GM23338 (cell line): Measurements from ENCODE around the gene GJC1. TPM values are rescaled to one million over a fixed set of nuclear protein-coding genes. Genes with fewer than 3 reads are reported as not detected.
A peak's percentile ranks its signal among the peaks of the same experiment; 100 is the strongest.

Source experiments
- ATAC-seq: fragments of 200-7000 bp; cut with Tn5 transposase; 3 replicates; pipeline ENCODE4 v1.9.1; 2020
- DNase-seq: peaks from one replicate; pipeline ENCODE4 v3.0.0-alpha.2; 2015; ENCODE audit warnings: low spot score
- H2AFZ ChIP-seq: fragments of 200-600 bp; sonication (generic); 2 replicates; pipeline ENCODE4 v1.8.0; 2016; ENCODE audit warnings: antibody characterized with exemption, mild to moderate bottlenecking, moderate library complexity
- H3F3A ChIP-seq: fragments of 200-600 bp; sonication (generic); replicated peaks from 2 replicates; pipeline ENCODE4 v1.8.0; 2017; ENCODE audit warnings: antibody characterized with exemption, mixed run types, low read depth
- H3K27ac ChIP-seq: fragments of 200-600 bp; sonication (generic); 2 replicates; pipeline ENCODE4 v1.6.1; 2016; ENCODE audit warnings: low read depth
- H3K27me3 ChIP-seq: fragments of 200-600 bp; sonication (generic); 2 replicates; pipeline ENCODE4 v1.8.0; 2016; ENCODE audit warnings: mild to moderate bottlenecking, mixed run types, moderate library complexity; ENCODE audit not compliant: insufficient read depth
- H3K36me3 ChIP-seq: fragments of 200-600 bp; sonication (generic); 2 replicates; pipeline ENCODE4 v1.8.0; 2016; ENCODE audit warnings: mild to moderate bottlenecking; ENCODE audit not compliant: insufficient read depth
- H3K4me1 ChIP-seq: fragments of 200-600 bp; sonication (generic); 2 replicates; pipeline ENCODE4 v1.8.0; 2016; ENCODE audit warnings: mild to moderate bottlenecking, moderate library complexity; ENCODE audit not compliant: insufficient read depth
- H3K4me2 ChIP-seq: fragments of 200-600 bp; sonication (generic); 2 replicates; pipeline ENCODE4 v1.7.1; 2017; ENCODE audit warnings: mixed run types
- H3K4me3 ChIP-seq: fragments of 200-600 bp; sonication (generic); 2 replicates; pipeline ENCODE4 v1.6.1; 2016; ENCODE audit warnings: mixed run types
- H3K79me2 ChIP-seq: fragments of 200-600 bp; sonication (generic); replicated peaks from 2 replicates; pipeline ENCODE4 v1.8.0; 2017; ENCODE audit warnings: mild to moderate bottlenecking; ENCODE audit not compliant: insufficient read depth
- H3K9me2 ChIP-seq: fragments of 200-600 bp; sonication (generic); 2 replicates; pipeline ENCODE4 v1.8.0; 2017; ENCODE audit not compliant: insufficient read depth
- H4K20me1 ChIP-seq: fragments of 200-600 bp; sonication (generic); replicated peaks from 2 replicates; pipeline ENCODE4 v1.8.0; 2017; ENCODE audit warnings: mild to moderate bottlenecking; ENCODE audit not compliant: insufficient read depth
- H3K27ac Mint-ChIP-seq: 2 replicates; pipeline ENCODE4 v1.8.0; 2020; ENCODE audit warnings: inconsistent platforms, mild to moderate bottlenecking, moderate library complexity, mixed read lengths
- H3K27me3 Mint-ChIP-seq: 3 replicates; pipeline ENCODE4 v1.8.0; 2022; ENCODE audit warnings: low read depth, mild to moderate bottlenecking, moderate library complexity, mixed read lengths, inconsistent platforms; ENCODE audit not compliant: insufficient read depth, poor library complexity
- H3K36me3 Mint-ChIP-seq: 3 replicates; pipeline ENCODE4 v1.8.0; 2021; ENCODE audit warnings: low read depth, mild to moderate bottlenecking, inconsistent platforms, moderate library complexity, mixed read lengths
- H3K4me1 Mint-ChIP-seq: 3 replicates; pipeline ENCODE4 v1.8.0; 2020; ENCODE audit warnings: mild to moderate bottlenecking, inconsistent platforms, mixed read lengths
- H3K4me3 Mint-ChIP-seq: 3 replicates; pipeline ENCODE4 v1.8.0; 2021; ENCODE audit warnings: moderate library complexity, mild to moderate bottlenecking, inconsistent platforms, mixed read lengths
- H3K9me3 Mint-ChIP-seq: 3 replicates; pipeline ENCODE4 v1.8.0; 2020; ENCODE audit warnings: moderate library complexity, mild to moderate bottlenecking, inconsistent platforms, mixed read lengths
- EZH2 ChIP-seq: fragments of 200-600 bp; sonication (generic); IDR thresholded peaks from one replicate; pipeline ENCODE4 v1.8.0; 2017; ENCODE audit warnings: antibody characterized with exemption, mild to moderate bottlenecking, low read depth; ENCODE audit not compliant: unreplicated experiment
- EZH2phosphoT487 ChIP-seq: fragments of 200-600 bp; sonication (generic); IDR thresholded peaks from one replicate; pipeline ENCODE4 v1.8.1; 2018; ENCODE audit warnings: antibody characterized with exemption; ENCODE audit not compliant: unreplicated experiment
- POLR2AphosphoS5 ChIP-seq: IDR thresholded peaks from 2 replicates; pipeline ENCODE4 v1.6.1; 2016; ENCODE audit warnings: antibody characterized with exemption, low read depth
- ZNF114 ChIP-seq: fragments of 250-450 bp; sonication (Bioruptor Pico); IDR thresholded peaks from 2 replicates; pipeline ENCODE4 v1.5.0; 2020; ENCODE audit warnings: mild to moderate bottlenecking, moderate library complexity
- ZNF331 ChIP-seq: fragments of 250-450 bp; sonication (Bioruptor Pico); IDR thresholded peaks from 2 replicates; pipeline ENCODE4 v1.5.0; 2020; ENCODE audit warnings: low read depth, mild to moderate bottlenecking, moderate library complexity
- polyA plus RNA-seq: library from polyadenylated mRNA; unstranded; fragments of >200 nt; fragmentation: Nextera tagmentation; extraction: Ambion mirVana; gene quantifications from 2 replicates; pipeline ENCODE4 v1.2.1, GENCODE V29; 2016
- total RNA-seq: library from RNA; depleted of rRNA; stranded (reverse); fragments of >200 nt; shearing (Covaris generic); gene quantifications from 2 replicates; pipeline ENCODE4 v1.2.3, GENCODE V29; 2014
- TF ChIP-seq, protein P1 (sequence below): fragments of 250-450 bp; sonication (Bioruptor Pico); IDR thresholded peaks from 2 replicates; pipeline ENCODE4 v1.5.0; 2020; ENCODE audit warnings: mild to moderate bottlenecking, moderate library complexity

Gene GJC1
- total and polyA plus RNA-seq, 2 experiments from 2014 or later, result 34.7 to 99.2 TPM

DNA sequence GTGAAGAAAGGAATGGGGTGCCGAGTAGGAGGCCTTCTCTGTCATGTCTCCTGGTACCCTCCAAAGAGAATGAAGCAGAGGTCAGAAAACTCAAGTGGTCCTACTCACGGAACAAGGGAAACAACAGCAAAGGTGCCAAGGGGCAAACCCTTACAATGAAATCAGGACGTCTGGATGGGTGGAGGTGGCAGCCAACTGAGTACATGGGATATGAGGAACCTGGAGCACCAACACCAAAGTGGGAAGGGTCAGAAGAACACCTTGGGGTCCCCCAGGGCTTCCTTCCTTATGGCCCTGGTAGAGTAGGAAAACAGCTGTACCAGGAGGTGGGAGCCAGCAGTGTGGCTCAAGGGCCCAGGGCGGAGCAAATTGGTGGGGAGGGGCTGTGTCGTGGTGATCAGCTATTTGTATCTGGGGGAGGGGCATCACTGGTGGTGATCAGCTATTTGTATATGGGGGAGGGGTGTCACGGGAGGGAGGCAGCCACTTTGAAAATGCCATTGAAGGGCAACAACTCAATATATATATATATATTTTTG, 18.2 kb upstream of the GJC1 start:
- H3K4me1 Mint-ChIP-seq, result peaks cover 37% of the 10 kb centered on the region
- peaks cover 39% of the 10 kb centered on the region for H3K36me3 Mint-ChIP-seq
- Histone ChIP-seq H2AFZ (no peak overlapping the region), H4K20me1 (0 out of 2 replicates have a peak, but pooled peaks cover 4% of the 10 kb centered on the region), H3K79me2 (no peaks in the 10 kb centered on the region), H3K9me2 (no peaks in the 10 kb centered on the region), H3K36me3 (peaks cover 6% of the 10 kb centered on the region), H3K4me1 (peaks cover 22% of the 10 kb centered on the region), H3K4me3 (no peak overlapping the region), H3F3A (peaks cover 10% of the 10 kb centered on the region; the same call in 1 of the 2 replicates), H3K27me3 (no peaks in the 10 kb centered on the region), H3K27ac (no peak overlapping the region), H3K4me2 (no peak overlapping the region)
- peaks cover 14% of the 10 kb centered on the region for H3K27me3 Mint-ChIP-seq
- DNase-seq (peak; percentile 49), ATAC-seq (peak; percentile 27)
- no peak overlapping the region for H3K4me3 Mint-ChIP-seq
- TF ChIP-seq EZH2phosphoT487 (no peak), EZH2 (no peak), ZNF331 (CRISPR knock-in tag) (no peak), ZNF114 (CRISPR knock-in tag) (no peak), POLR2AphosphoS5 (peak; percentile 26; the same call in 1 of the 2 replicates)
- TF ChIP-seq, protein P1, sequence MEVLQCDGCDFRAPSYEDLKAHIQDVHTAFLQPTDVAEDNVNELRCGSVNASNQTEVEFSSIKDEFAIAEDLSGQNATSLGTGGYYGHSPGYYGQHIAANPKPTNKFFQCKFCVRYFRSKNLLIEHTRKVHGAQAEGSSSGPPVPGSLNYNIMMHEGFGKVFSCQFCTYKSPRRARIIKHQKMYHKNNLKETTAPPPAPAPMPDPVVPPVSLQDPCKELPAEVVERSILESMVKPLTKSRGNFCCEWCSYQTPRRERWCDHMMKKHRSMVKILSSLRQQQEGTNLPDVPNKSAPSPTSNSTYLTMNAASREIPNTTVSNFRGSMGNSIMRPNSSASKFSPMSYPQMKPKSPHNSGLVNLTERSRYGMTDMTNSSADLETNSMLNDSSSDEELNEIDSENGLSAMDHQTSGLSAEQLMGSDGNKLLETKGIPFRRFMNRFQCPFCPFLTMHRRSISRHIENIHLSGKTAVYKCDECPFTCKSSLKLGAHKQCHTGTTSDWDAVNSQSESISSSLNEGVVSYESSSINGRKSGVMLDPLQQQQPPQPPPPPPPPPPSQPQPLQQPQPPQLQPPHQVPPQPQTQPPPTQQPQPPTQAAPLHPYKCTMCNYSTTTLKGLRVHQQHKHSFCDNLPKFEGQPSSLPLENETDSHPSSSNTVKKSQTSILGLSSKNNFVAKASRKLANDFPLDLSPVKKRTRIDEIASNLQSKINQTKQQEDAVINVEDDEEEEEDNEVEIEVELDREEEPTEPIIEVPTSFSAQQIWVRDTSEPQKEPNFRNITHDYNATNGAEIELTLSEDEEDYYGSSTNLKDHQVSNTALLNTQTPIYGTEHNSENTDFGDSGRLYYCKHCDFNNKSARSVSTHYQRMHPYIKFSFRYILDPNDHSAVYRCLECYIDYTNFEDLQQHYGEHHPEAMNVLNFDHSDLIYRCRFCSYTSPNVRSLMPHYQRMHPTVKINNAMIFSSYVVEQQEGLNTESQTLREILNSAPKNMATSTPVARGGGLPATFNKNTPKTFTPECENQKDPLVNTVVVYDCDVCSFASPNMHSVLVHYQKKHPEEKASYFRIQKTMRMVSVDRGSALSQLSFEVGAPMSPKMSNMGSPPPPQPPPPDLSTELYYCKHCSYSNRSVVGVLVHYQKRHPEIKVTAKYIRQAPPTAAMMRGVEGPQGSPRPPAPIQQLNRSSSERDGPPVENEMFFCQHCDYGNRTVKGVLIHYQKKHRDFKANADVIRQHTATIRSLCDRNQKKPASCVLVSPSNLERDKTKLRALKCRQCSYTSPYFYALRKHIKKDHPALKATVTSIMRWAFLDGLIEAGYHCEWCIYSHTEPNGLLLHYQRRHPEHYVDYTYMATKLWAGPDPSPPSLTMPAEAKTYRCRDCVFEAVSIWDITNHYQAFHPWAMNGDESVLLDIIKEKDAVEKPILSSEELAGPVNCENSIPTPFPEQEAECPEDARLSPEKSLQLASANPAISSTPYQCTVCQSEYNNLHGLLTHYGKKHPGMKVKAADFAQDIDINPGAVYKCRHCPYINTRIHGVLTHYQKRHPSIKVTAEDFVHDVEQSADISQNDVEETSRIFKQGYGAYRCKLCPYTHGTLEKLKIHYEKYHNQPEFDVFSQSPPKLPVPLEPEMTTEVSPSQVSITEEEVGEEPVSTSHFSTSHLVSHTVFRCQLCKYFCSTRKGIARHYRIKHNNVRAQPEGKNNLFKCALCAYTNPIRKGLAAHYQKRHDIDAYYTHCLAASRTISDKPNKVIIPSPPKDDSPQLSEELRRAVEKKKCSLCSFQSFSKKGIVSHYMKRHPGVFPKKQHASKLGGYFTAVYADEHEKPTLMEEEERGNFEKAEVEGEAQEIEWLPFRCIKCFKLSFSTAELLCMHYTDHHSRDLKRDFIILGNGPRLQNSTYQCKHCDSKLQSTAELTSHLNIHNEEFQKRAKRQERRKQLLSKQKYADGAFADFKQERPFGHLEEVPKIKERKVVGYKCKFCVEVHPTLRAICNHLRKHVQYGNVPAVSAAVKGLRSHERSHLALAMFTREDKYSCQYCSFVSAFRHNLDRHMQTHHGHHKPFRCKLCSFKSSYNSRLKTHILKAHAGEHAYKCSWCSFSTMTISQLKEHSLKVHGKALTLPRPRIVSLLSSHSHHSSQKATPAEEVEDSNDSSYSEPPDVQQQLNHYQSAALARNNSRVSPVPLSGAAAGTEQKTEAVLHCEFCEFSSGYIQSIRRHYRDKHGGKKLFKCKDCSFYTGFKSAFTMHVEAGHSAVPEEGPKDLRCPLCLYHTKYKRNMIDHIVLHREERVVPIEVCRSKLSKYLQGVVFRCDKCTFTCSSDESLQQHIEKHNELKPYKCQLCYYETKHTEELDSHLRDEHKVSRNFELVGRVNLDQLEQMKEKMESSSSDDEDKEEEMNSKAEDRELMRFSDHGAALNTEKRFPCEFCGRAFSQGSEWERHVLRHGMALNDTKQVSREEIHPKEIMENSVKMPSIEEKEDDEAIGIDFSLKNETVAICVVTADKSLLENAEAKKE (CRISPR knock-in tag), result no peak
- H3K9me3 Mint-ChIP-seq, result no peaks in the 10 kb centered on the region
- H3K27ac Mint-ChIP-seq, result no peak overlapping the region
